Epithelial cell of proximal tubule (primary cell): Measurements from ENCODE around the gene CPEB3. TPM values are rescaled to one million over a fixed set of nuclear protein-coding genes. Genes with fewer than 3 reads are reported as not detected.
A peak's percentile ranks its signal among the peaks of the same experiment; 100 is the strongest.
"Not testable (repeated sequence)": the region's sequence is repeated elsewhere in the genome, so short reads cannot be mapped to it uniquely, and the experiment has no call there.

Experiments used
- DNase-seq: peaks from one replicate; pipeline ENCODE4 v3.0.0-alpha.2; 2011; ENCODE audit warnings: low read depth
- H3K4me3 ChIP-seq: 2 replicates; pipeline ENCODE4 v1.5.1; 2011; ENCODE audit warnings: low read depth, mild to moderate bottlenecking, low read length
- total RNA-seq: library from RNA; depleted of rRNA; stranded (reverse); fragments of >200 nt; gene quantifications from 2 replicates; pipeline ENCODE4 v1.2.3, GENCODE V29; 2015
- TF ChIP-seq, protein P1 (sequence below): conservative IDR thresholded peaks from 2 replicates; pipeline ENCODE4 v1.5.1; 2012; ENCODE audit warnings: low read depth, mild to moderate bottlenecking, low read length

The CPEB3 gene
- total RNA-seq, 1 donor from 2014 or later, result 0.52 TPM

DNA sequence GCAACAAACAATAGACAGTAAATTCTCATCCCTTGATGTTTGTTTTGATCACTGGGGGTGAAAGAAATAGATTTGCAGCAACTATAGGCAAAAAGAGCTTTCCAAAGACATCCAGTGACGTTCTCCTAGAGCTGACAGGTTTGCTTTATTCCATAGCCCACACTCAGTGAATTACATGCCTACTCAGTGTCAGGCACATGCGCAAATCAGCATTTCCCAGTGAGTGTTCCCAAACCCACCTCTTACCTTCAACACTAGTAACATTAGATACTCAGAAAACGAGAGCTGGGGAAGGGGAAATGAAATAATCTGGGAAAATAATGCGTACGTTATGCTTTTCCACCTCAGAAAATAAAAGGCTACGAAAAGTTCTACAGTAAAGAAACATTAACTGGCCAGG, 144.1 kb downstream of the CPEB3 start:
- TF ChIP-seq, protein P1, sequence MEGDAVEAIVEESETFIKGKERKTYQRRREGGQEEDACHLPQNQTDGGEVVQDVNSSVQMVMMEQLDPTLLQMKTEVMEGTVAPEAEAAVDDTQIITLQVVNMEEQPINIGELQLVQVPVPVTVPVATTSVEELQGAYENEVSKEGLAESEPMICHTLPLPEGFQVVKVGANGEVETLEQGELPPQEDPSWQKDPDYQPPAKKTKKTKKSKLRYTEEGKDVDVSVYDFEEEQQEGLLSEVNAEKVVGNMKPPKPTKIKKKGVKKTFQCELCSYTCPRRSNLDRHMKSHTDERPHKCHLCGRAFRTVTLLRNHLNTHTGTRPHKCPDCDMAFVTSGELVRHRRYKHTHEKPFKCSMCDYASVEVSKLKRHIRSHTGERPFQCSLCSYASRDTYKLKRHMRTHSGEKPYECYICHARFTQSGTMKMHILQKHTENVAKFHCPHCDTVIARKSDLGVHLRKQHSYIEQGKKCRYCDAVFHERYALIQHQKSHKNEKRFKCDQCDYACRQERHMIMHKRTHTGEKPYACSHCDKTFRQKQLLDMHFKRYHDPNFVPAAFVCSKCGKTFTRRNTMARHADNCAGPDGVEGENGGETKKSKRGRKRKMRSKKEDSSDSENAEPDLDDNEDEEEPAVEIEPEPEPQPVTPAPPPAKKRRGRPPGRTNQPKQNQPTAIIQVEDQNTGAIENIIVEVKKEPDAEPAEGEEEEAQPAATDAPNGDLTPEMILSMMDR, result no peak
- DNase-seq, result no peak
- no peak overlapping the region for H3K4me3 ChIP-seq

DNA sequence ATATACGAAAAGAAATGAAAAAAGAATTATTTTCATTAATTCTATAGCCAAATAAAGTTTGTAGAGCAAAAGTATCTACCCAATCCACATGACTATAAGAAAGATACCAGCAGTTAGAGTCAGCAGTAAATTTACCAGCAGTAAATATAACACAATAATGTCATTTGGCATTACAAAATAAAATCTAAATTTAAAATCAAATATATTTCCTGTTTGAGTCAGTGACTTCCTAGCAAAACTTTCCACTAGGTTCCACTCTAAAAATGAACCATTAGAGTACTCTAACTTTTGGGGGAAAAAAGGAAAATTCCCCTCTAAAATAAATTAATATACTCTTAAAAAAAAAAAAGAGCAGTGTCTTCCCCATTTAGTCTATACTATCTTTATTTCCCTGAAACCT, 144.8 kb downstream of the CPEB3 start:
- DNase-seq, result no peak
- TF ChIP-seq, protein P1, result no peak

GRCh38 chr10:92142949-92143348, 147.9 kb downstream of the CPEB3 start:
- TF ChIP-seq, protein P1, result no peak
- no peak for DNase-seq
- no peak overlapping the region for H3K4me3 ChIP-seq

More for the DNA sequence above, 144.8 kb downstream of the CPEB3 start:
- no peak overlapping the region for H3K4me3 ChIP-seq

DNA sequence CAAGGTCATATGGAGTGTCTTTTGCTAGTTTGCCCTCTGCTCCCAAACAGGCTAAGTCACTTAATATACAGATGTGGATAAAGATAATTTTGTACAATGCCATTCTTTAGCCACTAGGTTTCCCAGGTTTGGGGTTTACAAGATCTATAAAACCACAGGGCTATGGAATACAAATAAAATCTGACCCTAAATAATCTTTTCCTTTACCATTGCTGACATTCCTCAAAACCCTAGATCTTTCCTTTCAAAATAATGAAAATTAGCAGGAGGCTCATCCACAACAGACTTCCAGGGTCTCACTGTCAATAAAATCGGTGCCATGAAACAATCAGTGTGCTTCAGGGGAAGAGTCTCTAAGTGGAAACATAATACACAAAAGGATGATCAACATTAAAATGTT, 148.4 kb downstream of the CPEB3 start:
- DNase-seq, result no peak
- H3K4me3 ChIP-seq, result no peak overlapping the region
- TF ChIP-seq, protein P1, result no peak

DNA sequence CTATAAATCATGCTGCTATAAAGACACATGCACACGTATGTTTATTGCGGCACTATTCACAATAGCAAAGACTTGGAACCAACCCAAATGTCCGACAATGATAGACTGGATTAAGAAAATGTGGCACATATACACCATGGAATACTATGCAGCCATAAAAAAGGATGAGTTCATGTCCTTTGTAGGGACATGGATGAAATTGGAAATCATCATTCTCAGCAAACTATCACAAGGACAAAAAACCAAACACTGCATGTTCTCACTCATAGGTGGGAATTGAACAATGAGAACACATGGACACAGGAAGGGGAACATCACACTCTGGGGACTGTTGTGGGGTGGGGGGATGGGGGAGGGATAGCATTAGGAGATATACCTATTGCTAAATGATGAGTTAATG, 149.7 kb downstream of the CPEB3 start:
- not testable (repeated sequence) for H3K4me3 ChIP-seq, DNase-seq

DNA sequence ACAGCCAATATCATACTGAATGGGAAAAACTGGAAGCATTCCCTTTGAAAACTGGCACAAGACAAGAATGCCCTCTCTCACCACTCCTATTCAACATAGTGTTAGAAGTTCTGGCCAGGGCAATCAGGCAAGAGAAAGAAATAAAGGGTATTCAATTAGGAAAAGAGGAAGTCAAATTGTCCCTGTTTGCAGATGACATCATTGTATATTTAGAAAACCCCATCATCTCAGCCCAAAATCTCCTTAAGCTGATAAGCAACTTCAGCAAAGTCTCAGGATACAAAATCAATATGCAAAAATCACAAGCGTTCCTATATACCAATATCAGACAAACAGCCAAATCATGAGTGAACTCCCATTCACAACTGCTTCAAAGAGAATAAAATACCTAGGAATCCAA, 156.8 kb downstream of the CPEB3 start:
- not testable (repeated sequence) for DNase-seq, H3K4me3 ChIP-seq

- peak; percentile 37 for DNase-seq
- H3K4me3 ChIP-seq, result no peak overlapping the region
- TF ChIP-seq, protein P1, result no peak
Measured at GRCh38 chr10:92131275-92131820, 159.5 kb downstream of the CPEB3 start.

DNA sequence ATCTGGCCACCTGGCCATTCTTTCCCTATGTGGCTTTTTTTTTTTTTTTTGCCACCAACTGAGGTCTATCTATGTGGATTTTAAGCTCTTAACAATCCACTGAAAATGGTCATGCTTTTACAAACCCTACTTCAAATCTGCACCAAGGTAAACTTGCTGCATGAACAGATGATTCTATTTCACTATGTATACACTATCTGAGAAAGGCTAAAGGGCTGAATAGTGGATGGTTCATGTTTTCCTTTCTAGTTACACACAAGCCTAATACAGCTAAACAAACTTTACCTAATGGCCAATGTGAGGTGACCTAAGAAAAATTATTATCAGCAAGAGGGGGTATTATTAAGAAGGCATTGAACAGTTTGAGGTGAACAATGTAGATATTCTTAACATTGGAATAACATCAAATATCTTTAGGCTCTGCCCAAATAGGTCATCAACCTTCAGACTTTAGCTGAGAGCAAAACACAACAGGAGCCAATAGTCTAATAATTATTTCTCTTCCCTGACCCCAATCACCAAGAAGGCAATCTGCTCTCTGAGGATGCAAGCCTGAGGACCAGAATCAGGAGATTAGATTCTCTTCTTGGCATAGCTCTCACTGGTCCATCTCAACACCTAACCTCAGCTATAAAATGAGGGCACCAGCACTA, 160.1 kb downstream of the CPEB3 start:
- TF ChIP-seq, protein P1, result no peak
- DNase-seq, result no peak
- H3K4me3 ChIP-seq, result no peak overlapping the region
